ENCODE measurements around the gene EDRF1. TPM values are rescaled to one million over a fixed set of nuclear protein-coding genes. Genes with fewer than 3 reads are reported as not detected.

EDRF1 gene, protein sequence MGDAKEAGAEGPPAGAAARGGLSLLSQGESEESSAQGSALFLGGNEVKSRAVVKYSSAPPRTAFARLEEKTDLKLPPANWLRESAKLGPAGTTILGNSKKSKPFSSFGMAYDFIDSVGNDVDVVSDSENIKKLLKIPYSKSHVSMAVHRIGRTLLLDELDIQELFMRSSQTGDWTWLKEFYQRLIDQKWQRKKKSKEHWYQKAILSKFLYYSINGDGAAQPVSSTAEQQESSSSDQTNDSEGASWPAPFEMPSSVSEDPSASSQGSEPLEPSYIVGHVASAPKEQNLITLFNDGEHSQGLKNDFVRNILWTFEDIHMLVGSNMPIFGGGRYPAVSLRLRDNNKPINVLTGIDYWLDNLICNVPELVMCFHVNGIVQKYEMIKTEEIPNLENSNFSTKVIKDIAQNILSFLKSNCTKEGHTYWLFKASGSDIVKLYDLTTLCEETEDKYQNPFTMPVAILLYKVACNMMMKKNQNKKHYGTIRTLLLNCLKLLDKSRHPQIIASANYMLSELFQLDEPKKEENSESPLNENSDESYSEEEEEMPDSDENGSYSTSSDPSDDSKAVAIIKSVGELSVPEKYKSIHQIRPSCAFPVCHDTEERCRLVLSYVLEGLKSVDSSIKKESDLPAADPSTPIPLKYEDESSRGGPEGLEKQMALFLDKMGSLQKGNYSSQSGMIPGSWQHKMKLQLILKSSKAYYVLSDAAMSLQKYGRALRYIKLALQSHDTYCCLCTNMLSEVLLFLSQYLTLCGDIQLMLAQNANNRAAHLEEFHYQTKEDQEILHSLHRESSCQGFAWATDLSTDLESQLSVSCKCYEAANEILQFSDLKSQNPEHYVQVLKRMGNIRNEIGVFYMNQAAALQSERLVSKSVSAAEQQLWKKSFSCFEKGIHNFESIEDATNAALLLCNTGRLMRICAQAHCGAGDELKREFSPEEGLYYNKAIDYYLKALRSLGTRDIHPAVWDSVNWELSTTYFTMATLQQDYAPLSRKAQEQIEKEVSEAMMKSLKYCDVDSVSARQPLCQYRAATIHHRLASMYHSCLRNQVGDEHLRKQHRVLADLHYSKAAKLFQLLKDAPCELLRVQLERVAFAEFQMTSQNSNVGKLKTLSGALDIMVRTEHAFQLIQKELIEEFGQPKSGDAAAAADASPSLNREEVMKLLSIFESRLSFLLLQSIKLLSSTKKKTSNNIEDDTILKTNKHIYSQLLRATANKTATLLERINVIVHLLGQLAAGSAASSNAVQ
- total RNA-seq (58.6 TPM), polyA plus RNA-seq (13.3 TPM)

DNA sequence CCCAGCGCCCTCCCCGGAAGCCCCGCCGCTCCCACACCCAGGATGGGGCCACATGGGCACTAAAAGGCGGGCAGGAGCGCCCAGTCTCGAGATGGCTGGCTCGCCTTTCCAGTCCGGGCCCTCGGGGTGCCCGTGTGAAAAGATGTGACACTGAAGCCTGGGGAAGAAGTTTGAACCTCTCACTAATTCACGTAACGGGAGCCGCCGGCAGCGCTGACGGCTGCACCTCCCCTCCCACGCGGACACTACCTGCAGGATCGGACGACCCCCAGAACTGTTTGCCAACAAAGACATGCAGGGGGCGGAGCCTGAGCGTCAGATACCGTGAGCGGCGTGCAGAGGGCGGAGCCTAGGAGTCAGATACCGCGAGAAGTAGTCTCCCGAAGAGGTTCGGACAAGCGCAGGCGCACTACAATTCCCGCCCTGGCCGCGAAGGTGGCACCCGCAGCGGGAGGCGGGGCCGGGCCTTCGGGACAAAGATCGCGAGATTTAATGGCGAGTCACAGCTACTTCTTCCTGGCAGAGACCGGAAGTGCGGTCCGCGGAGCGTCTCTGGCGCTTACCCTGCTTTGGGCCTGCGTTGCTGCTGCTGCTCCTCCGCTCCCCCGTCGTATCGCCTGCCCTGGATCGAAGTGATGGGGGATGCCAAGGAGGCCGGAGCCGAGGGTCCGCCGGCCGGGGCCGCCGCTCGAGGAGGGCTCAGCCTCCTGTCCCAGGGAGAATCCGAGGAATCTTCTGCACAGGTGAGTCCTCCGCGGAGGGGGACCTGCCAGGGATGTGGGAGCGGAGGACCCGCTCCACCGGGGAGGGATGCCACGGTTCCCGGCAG lies at the start of gene EDRF1:
EDRF1 (plus strand) TSS at position 537 of the 829 bp plus-strand sequence; CDS start at position 636, 99 bp downstream.
- H3K27ac ChIP-seq (ENCODE audit: low read depth), result peak within 1 kb of the TSS; percentile 74
- WGBS, result under 1% methylated on average over 72 of the region's 72 CpGs
- H3K4me1 ChIP-seq (ENCODE audit: insufficient read depth), result no peaks in the 10 kb centered on the region
- H3K4me3 ChIP-seq (ENCODE audit: low read depth, low read length), result peak within 1 kb of the TSS; percentile 86
- peak; percentile 97 for DNase-seq (ENCODE audit: extremely low spot score)
- peaks cover 3% of the 10 kb centered on the region for H3K36me3 ChIP-seq (ENCODE audit: insufficient read depth)

DNA sequence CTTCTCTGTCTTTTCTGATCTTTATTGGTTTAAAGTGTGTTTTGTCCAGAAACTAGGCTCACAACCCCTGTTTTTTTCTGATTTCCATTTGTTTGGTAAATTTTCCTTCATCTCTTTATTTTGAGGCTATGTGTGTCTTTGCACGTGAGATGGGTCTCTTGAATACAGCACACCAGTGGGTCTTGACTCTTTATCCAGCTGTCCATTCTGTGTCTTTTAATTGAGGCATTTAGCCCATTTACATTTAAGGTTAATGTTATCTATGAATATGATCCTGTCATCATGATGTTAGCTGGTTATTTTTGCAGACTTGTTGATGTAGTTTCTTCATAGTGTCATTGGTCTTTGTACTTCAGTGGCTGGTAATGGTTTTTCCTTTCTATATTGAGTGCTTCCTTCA lies 46.6 kb upstream of the EDRF1 start:
- no peaks in the 10 kb centered on the region for H3K4me1 ChIP-seq (ENCODE audit: insufficient read depth)
- no peaks in the 10 kb centered on the region for H3K36me3 ChIP-seq (ENCODE audit: insufficient read depth)
- WGBS, result 88% methylated on average over 1 of the region's 1 CpG
- DNase-seq (ENCODE audit: extremely low spot score), result no peak
- H3K4me3 ChIP-seq (ENCODE audit: low read depth, low read length), result no peak overlapping the region
- no peak overlapping the region for H3K27ac ChIP-seq (ENCODE audit: low read depth)

DNA sequence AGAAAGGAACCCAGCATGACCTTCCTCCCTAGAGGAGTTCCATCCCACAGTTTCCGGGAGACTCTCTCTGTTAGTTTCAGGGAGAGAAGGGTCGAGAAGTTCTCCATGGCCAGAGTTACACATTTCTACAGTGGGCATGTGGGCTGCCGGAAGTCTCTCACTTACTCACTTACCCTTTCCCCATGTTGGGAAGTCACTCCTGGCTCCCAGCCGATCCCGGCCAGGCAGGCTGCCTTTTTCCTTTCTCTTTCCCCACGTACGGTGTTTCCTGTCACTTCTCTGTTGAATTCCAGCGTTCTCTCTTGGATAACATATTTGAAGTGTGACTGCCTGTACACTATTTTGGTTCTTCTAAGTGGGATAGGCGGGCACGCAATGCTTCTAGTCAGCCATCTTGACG lies 40.1 kb upstream of the EDRF1 start:
- 63% methylated on average over 11 of the region's 11 CpGs for WGBS
- no peak overlapping the region for H3K27ac ChIP-seq (ENCODE audit: low read depth)

DNA sequence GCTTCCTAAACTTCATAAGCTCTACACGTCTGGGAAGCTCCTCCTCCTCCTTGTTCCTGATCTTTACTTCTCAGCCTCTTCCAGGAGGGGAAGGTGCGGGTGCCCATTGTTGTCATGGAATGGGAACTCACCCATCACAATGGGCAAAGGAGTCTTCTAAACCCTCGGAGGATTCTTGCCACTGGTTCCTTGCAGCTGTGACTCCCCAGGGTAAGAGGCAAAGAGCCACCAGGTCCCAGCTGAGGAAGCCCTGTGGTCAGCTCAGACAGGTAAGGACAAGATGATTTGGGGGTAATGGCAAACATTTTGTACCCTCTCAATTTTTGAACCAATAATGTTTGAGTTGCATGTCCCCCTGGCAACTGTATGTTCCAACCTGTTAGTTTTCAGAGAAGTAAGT lies 36.4 kb upstream of the EDRF1 start, which contains the start of gene TEX36:
TEX36 (minus strand) TSS at position 101 of the 400 bp plus-strand sequence. CDS start 174 bp downstream, outside the sequence.
- Histone ChIP-seq H3K27ac (ENCODE audit: low read depth) (no peak within 1 kb of the TSS), H3K4me3 (ENCODE audit: low read depth, low read length) (no peak within 1 kb of the TSS), H3K36me3 (ENCODE audit: insufficient read depth) (no peaks in the 10 kb centered on the region), H3K4me1 (ENCODE audit: insufficient read depth) (no peaks in the 10 kb centered on the region)
- 79% methylated on average over 3 of the region's 3 CpGs for WGBS
- no peak for DNase-seq (ENCODE audit: extremely low spot score)

More for the DNA sequence above, 40.1 kb upstream of the EDRF1 start:
- no peak overlapping the region for H3K4me3 ChIP-seq (ENCODE audit: low read depth, low read length)
- no peaks in the 10 kb centered on the region for H3K36me3 ChIP-seq (ENCODE audit: insufficient read depth)
- no peaks in the 10 kb centered on the region for H3K4me1 ChIP-seq (ENCODE audit: insufficient read depth)
- no peak for DNase-seq (ENCODE audit: extremely low spot score)

DNA sequence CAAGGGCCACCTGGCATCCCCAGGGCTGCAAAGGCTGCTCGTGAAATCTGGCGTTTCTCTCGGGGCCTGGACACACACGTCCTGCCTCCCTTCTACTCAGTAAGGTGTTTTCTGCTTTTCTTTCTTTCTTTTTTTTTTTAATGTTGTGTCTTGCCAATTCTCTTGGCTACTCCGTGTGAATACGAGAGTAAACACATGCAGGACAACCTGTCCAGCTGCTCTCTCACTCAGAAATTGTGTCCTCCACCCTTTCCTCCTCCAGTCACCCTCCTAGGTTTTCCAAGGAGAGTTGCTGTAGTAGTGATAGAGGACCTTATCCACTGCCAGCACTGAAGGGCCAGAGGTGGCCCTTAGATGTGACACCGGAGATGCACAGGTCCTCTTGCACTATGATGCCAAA lies 35.7 kb upstream of the EDRF1 start:
- no peak overlapping the region for H3K4me3 ChIP-seq (ENCODE audit: low read depth, low read length)
- 66% methylated on average over 7 of the region's 7 CpGs for WGBS
- H3K27ac ChIP-seq (ENCODE audit: low read depth), result no peak overlapping the region
- H3K4me1 ChIP-seq (ENCODE audit: insufficient read depth), result no peaks in the 10 kb centered on the region
- DNase-seq (ENCODE audit: extremely low spot score), result no peak
- H3K36me3 ChIP-seq (ENCODE audit: insufficient read depth), result no peaks in the 10 kb centered on the region

DNA sequence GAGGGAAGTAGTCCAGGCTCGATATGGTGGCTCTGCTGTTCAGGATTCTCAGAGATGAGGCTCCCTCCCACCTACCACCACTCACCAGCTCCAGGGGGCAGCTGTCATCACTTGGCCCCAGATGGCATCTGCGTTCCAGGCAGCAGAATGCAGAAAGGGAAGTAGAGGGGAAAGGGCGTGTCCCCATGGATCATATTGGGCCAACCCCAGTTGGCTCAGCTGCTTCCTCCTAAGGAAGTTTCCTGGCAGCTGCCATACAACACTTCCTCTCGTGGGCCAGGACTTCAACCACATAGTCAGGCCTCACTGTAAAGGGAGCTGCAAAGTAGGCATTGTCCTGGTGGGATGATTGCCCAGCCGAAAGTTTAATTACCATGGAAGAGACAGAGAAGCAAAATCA lies 34.9 kb upstream of the EDRF1 start:
- WGBS, result 49% methylated on average over 5 of the region's 5 CpGs
- no peaks in the 10 kb centered on the region for H3K36me3 ChIP-seq (ENCODE audit: insufficient read depth)
- no peak for DNase-seq (ENCODE audit: extremely low spot score)

DNA sequence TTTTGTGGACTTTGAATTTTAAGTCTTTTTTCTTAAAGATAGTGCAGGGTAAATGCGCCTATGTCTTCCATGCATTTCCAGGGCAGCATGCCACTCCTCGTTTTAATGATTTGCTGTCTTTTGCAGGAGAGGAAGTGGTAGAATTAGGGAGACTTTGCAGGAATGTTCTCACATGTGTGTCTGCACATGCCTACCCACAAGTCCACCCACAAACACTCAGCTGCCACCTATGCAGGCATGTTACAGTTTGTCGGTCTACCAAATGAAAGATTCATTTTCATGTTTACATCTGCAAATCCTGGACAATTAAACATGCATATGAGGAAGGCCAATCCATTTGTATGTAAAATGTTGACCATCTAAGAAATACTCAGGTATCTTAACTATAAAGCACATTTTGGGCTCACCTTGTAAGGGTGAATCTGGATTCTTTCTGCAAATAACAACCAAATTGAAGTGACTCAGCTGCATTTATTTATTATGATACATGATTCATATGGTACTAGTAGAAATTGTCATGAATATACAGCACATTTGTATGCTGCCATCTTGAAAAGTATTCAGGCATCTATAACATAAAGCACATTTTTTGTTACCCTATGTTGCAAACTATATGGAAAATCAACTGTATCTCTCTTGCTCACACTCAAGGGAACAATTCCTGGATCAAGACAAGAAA lies 31.9 kb upstream of the EDRF1 start:
- DNase-seq (ENCODE audit: extremely low spot score), result no peak
- Histone ChIP-seq H3K27ac (ENCODE audit: low read depth) (no peak overlapping the region), H3K36me3 (ENCODE audit: insufficient read depth) (no peaks in the 10 kb centered on the region), H3K4me3 (ENCODE audit: low read depth, low read length) (no peak overlapping the region), H3K4me1 (ENCODE audit: insufficient read depth) (no peaks in the 10 kb centered on the region)
- WGBS, result 78% methylated on average over 3 of the region's 3 CpGs

More for the DNA sequence above, 34.9 kb upstream of the EDRF1 start:
- no peaks in the 10 kb centered on the region for H3K4me1 ChIP-seq (ENCODE audit: insufficient read depth)
- H3K27ac ChIP-seq (ENCODE audit: low read depth), result no peak overlapping the region
- H3K4me3 ChIP-seq (ENCODE audit: low read depth, low read length), result no peak overlapping the region

DNA sequence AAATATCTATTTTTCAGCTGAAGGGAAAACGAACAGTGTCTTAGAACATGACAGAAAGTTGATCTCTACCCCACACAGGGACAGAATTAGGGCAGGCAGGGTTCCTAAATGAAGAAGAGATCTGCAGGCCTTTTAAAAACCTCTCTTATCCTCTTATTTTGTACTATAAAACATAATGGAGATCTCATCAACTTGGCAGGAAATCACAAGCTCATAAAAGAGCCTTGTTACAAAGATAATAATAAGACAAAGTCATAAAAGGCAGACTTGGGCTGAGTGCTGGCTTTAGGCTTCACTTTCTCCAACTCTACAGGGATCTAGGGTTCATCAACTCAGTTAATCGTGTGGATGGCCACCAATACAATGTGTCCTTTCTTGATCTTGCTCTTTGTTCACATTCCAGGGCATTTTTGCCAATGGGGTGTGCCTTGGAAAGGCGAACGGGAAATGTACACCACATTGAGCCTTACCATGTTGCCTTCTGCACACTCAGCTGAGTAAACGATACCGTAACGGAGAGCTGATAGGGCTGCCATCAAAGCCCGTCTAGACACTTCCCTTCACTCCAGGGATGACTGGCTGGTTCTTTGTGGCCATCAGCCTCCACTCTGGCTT lies 29.4 kb upstream of the EDRF1 start:
- no peak overlapping the region for H3K4me3 ChIP-seq (ENCODE audit: low read depth, low read length)
- H3K36me3 ChIP-seq (ENCODE audit: insufficient read depth), result no peaks in the 10 kb centered on the region
- 24% methylated on average over 8 of the region's 8 CpGs for WGBS
- peak; percentile 69 for DNase-seq (ENCODE audit: extremely low spot score)
- no peaks in the 10 kb centered on the region for H3K4me1 ChIP-seq (ENCODE audit: insufficient read depth)
- H3K27ac ChIP-seq (ENCODE audit: low read depth), result no peak overlapping the region

DNA sequence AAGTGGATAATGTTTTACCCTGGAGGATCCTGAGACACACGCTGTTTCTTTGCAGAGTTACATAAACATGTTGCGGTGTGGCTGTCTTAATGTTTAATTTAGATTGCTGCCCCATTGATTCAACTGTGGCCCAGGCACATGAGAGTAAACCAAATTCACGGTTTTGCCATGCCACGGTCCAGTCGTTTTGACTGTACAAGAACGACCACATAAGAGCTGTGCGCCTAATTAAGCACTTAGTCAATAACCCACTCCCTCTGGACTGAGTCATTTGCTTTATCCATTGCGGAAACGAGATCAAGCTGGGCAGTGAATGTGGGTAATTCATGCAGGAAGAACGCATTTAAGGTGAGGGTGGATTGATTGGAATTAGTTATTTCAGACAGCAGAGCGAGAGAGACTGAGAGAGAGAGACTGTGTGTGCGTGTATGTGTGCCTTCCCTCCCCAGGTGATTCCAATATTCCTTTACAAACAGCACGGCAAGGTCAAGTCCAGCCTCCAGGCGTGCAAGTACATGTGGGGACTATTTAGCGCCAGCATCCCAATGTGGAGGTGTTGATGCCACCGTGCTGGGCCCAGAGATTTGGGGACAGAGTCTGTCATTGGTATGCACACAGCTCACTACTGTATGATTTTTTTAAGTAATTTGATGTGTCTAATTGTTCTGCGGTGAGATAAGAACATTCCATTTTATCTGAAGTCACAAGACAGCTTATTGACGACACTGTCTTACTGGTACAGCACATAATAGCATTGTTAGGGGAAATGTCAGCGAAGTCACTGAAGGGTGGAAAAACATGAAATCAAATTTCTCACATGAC lies 28.1 kb upstream of the EDRF1 start:
- WGBS, result 87% methylated on average over 19 of the region's 19 CpGs
- Histone ChIP-seq H3K36me3 (ENCODE audit: insufficient read depth) (no peaks in the 10 kb centered on the region), H3K27ac (ENCODE audit: low read depth) (no peak overlapping the region), H3K4me3 (ENCODE audit: low read depth, low read length) (no peak overlapping the region), H3K4me1 (ENCODE audit: insufficient read depth) (no peaks in the 10 kb centered on the region)
- DNase-seq (ENCODE audit: extremely low spot score), result no peak

DNA sequence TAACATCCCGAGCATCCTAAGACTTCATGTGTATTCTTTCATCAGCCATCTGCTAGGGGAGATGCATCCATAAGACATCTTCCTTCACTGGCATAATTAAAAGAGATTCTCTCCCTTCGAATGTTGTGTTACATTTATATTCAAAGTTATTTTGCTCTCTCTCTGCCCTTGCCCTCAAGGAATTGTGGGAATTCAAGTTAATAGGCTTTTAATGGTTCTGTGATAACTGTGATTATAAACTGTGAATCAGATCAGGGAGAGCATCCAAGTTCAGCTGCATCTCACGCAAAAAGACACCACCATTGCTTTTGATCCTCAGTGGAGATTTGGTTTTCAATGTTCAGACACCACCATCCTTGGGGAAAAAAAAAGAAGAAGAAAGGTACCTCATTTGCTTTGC lies 27.3 kb upstream of the EDRF1 start:
- H3K4me3 ChIP-seq (ENCODE audit: low read depth, low read length), result no peak overlapping the region
- H3K36me3 ChIP-seq (ENCODE audit: insufficient read depth), result no peaks in the 10 kb centered on the region
- no peaks in the 10 kb centered on the region for H3K4me1 ChIP-seq (ENCODE audit: insufficient read depth)
- no peak overlapping the region for H3K27ac ChIP-seq (ENCODE audit: low read depth)
- DNase-seq (ENCODE audit: extremely low spot score), result no peak
- WGBS, result 44% methylated on average over 3 of the region's 3 CpGs

Measured in urinary bladder (tissue), 4 donors.